Upper lobe of right lung (tissue), 1 donor: Measurements from ENCODE around the gene RCE1. TPM values are rescaled to one million over a fixed set of nuclear protein-coding genes. Genes with fewer than 3 reads are reported as not detected.
"Not testable (repeated sequence)": the region's sequence is repeated elsewhere in the genome, so short reads cannot be mapped to it uniquely, and the experiment has no call there.

ENCODE experiments used
- ATAC-seq: fragments of 200-7000 bp; cut with Tn5 transposase; one replicate; pipeline ENCODE4 v1.9.1; 2020; ENCODE audit warnings: mild to moderate bottlenecking, moderate library complexity
- DNase-seq: peaks from one replicate; pipeline ENCODE4 v3.0.0-alpha.2; 2020
- H3K27ac ChIP-seq: fragments of 200-600 bp; one replicate; pipeline ENCODE4 v1.8.0; 2022
- H3K27me3 ChIP-seq: fragments of 200-600 bp; one replicate; pipeline ENCODE4 v1.8.0; 2022; ENCODE audit warnings: mild to moderate bottlenecking
- H3K36me3 ChIP-seq: fragments of 200-600 bp; one replicate; pipeline ENCODE4 v1.8.0; 2022
- H3K4me1 ChIP-seq: fragments of 200-600 bp; one replicate; pipeline ENCODE4 v1.8.0; 2022
- H3K4me3 ChIP-seq: fragments of 200-600 bp; one replicate; pipeline ENCODE4 v1.8.0; 2022; ENCODE audit warnings: mild to moderate bottlenecking
- H3K9me3 ChIP-seq: fragments of 200-600 bp; one replicate; pipeline ENCODE4 v1.8.0; 2022
- intact Hi-C: fragments of 100-400 bp; cut with DNase I; formaldehyde crosslinking; loops from one replicate; pipeline ENCODE4 v1.11.0; 2022
- total RNA-seq: library from RNA; stranded (reverse); fragmentation: NEBNext Ultra II Directional; extraction: Animal tissue kit (Norgen Biotek cat#: 25700); gene quantifications from one replicate; pipeline ENCODE4 v1.2.1, GENCODE V29; 2021
- TF ChIP-seq, protein P1 (sequence below): fragments of 200-600 bp; IDR thresholded peaks from one replicate; pipeline ENCODE4 v1.8.0; 2022; ENCODE audit warnings: antibody characterized with exemption
- donor health status: DM: no; HTN: yes; CAD: no; lungs with severe emphysema.

RCE1 gene
- total RNA-seq, 1 donor from 2014 or later: 18.4 TPM

DNA sequence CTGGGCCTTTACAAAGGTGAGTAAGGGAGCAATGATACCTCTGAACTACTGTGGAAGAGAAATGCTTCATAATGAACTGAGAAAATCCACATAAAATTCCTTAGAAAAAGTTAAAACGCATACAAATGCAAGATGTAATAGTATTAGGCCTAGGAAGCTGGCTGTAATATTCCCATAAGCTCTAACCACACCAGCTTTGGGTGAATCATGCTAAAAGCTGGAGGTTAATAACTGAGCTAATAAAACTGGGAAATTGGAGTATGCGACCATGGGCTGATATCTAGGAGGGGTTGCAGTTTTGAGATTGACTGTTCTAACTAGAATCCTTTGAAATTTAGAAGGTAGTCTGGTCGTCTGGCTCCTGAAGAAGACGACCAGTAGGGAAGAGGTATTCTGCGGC is 28.6 kb upstream of the RCE1 start:
- intact Hi-C loops: no loop called here
- Histone ChIP-seq H3K27ac (no peak overlapping the region), H3K27me3 (no peaks in the 10 kb centered on the region), H3K36me3 (no peaks in the 10 kb centered on the region), H3K9me3 (no peaks in the 10 kb centered on the region), H3K4me1 (no peaks in the 10 kb centered on the region), H3K4me3 (no peak overlapping the region)
- TF ChIP-seq, protein P1, sequence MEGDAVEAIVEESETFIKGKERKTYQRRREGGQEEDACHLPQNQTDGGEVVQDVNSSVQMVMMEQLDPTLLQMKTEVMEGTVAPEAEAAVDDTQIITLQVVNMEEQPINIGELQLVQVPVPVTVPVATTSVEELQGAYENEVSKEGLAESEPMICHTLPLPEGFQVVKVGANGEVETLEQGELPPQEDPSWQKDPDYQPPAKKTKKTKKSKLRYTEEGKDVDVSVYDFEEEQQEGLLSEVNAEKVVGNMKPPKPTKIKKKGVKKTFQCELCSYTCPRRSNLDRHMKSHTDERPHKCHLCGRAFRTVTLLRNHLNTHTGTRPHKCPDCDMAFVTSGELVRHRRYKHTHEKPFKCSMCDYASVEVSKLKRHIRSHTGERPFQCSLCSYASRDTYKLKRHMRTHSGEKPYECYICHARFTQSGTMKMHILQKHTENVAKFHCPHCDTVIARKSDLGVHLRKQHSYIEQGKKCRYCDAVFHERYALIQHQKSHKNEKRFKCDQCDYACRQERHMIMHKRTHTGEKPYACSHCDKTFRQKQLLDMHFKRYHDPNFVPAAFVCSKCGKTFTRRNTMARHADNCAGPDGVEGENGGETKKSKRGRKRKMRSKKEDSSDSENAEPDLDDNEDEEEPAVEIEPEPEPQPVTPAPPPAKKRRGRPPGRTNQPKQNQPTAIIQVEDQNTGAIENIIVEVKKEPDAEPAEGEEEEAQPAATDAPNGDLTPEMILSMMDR: no peak
- no peak for ATAC-seq
- no peak for DNase-seq

DNA sequence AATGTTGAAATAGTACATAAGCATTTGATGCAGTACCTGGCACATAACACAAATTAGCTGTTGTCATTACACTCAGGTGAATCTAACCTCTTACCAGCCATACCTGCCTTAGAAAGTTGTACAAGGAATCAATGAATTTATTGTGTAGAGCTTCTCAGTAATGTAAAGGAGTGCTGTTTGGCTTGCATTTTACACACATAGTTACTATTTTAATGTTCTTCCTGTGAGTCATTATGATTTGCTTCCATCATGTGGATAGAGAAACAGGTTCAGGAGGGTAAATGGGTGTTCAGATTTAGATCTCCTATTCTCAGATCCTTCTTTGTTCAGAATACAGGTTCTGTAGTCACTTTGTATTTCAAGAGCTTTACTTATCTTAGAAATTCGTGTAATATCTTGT is 27.6 kb upstream of the RCE1 start:
- no peak for DNase-seq
- Histone ChIP-seq H3K27me3 (no peaks in the 10 kb centered on the region), H3K36me3 (no peaks in the 10 kb centered on the region), H3K9me3 (no peaks in the 10 kb centered on the region), H3K4me1 (no peaks in the 10 kb centered on the region), H3K4me3 (no peak overlapping the region), H3K27ac (no peak overlapping the region)
- TF ChIP-seq, protein P1: no peak
- intact Hi-C loops: no loop called here
- no peak for ATAC-seq

DNA sequence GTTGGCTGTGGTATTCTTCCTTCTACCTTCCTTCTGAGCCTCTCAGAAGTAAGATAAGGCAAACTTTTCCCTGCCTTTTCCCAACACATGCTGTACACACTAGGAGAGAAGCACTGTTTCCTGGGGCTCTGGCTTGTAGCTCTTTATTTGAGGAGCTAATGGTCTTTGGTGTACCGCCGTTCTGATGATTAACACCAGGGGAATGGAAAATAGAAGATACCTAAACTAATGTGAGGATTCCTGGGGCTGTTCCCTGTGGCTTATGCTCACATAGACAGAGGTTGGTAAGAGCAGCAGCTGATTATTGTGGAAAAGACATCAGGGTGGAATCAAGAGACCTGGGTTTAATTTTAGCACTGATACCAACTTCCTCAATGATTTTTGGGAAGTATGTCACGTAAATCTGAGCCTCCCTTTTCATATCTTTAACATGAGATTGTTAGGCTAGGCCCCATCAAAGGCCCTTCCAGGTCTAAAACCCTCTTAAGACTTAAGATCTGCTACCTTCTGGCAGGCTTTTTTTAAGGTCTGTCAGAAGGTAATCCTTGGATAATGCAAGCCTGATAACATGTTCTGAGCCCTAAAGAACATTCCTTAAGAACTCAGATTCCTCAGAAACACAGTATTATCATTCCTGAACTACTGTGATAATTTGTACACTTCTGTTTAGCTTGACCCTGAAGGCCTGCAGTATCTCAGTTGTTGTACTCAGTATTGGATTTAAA is 24.8 kb upstream of the RCE1 start:
- TF ChIP-seq, protein P1: no peak
- Histone ChIP-seq H3K27me3 (no peaks in the 10 kb centered on the region), H3K36me3 (no peaks in the 10 kb centered on the region), H3K4me3 (no peak overlapping the region), H3K9me3 (no peaks in the 10 kb centered on the region), H3K27ac (no peak overlapping the region), H3K4me1 (no peaks in the 10 kb centered on the region)
- intact Hi-C loops: no loop called here
- DNase-seq (no peak), ATAC-seq (no peak)

DNA sequence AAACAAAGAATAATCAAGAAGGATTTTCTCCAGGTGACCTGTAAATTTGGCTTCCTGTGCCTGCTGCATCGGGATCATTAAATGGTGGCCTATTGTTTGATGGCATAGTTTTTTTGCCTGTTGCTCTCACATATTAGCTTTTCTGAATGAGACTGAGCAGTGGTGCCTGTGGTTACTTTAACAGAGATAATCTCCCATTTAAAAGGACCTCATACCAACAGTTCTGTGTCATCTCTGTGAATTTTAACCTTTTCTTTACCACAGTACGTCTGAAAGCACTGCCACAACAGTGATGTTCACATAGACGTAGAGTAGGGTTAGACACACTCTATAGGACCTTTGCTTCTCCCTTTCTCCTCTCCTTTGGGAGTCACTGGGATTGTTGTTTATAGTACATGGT is 22.9 kb upstream of the RCE1 start:
- TF ChIP-seq, protein P1: no peak
- no peak overlapping the region for H3K27ac ChIP-seq
- DNase-seq (no peak), ATAC-seq (no peak)
- no peaks in the 10 kb centered on the region for H3K27me3 ChIP-seq
- H3K9me3 ChIP-seq: no peaks in the 10 kb centered on the region
- no peaks in the 10 kb centered on the region for H3K36me3 ChIP-seq
- no peaks in the 10 kb centered on the region for H3K4me1 ChIP-seq
- intact Hi-C loops: no loop called here
- no peak overlapping the region for H3K4me3 ChIP-seq

DNA sequence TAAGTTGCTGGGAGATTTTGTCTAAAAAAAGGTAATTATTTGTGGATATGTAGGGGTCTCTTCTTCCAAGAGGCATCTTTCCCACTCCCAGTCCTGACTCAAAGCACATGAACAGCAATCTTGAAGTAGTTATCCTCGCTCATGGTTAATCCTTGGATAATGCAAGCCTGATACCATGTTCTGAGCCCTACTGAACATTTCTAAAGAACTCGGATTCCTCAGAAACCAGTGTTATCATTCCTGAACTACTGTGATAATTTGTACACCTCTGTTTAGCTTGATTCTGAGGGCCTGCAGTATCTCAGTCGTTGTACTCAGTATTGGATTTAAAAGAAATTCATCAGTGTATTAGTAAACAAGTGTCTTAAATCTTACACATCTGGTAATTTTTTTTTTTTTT is 22.3 kb upstream of the RCE1 start:
- TF ChIP-seq, protein P1: no peak
- Histone ChIP-seq H3K36me3 (no peaks in the 10 kb centered on the region), H3K27ac (no peak overlapping the region), H3K27me3 (no peaks in the 10 kb centered on the region), H3K4me3 (no peak overlapping the region), H3K4me1 (no peaks in the 10 kb centered on the region), H3K9me3 (no peaks in the 10 kb centered on the region)
- ATAC-seq (no peak), DNase-seq (no peak)
- intact Hi-C loops: no loop called here

GRCh38 chr11:66823700-66824099 is 19.5 kb upstream of the RCE1 start:
- H3K27me3 ChIP-seq: no peaks in the 10 kb centered on the region
- intact Hi-C loops: no loop called here
- H3K27ac ChIP-seq: no peak overlapping the region
- H3K4me1 ChIP-seq: no peaks in the 10 kb centered on the region
- H3K4me3 ChIP-seq: no peak overlapping the region
- no peaks in the 10 kb centered on the region for H3K9me3 ChIP-seq
- DNase-seq (no peak), ATAC-seq (no peak)
- TF ChIP-seq, protein P1: no peak
- no peaks in the 10 kb centered on the region for H3K36me3 ChIP-seq

GRCh38 chr11:66824573-66824972 is 18.7 kb upstream of the RCE1 start:
- H3K4me3 ChIP-seq, intact Hi-C loops, DNase-seq, H3K36me3 ChIP-seq, H3K9me3 ChIP-seq, H3K4me1 ChIP-seq, ATAC-seq, H3K27me3 ChIP-seq, H3K27ac ChIP-seq: not testable (repeated sequence)
